Measurements from ENCODE around the gene NR4A3.

The NR4A3 gene

GRCh38 chr9:99828417-99829176 is 6.9 kb downstream of the NR4A3 start:
- no peak for TF ChIP-seq EP300 (IDR thresholded peaks at IDR 0.05; ENCODE audit: borderline replicate concordance)
- TF ChIP-seq TEAD4 (IDR thresholded peaks at IDR 0.05) = no peak
- TF ChIP-seq USF1 (IDR thresholded peaks at IDR 0.05) = no peak
- no peak for TF ChIP-seq MAX (IDR thresholded peaks at IDR 0.05)
- TF ChIP-seq ZBTB7A (IDR thresholded peaks at IDR 0.05; ENCODE audit: low read depth) = no peak
- TF ChIP-seq REST (IDR thresholded peaks at IDR 0.05; ENCODE audit: low read depth) = no peak
- TF ChIP-seq EGR1 (IDR thresholded peaks at IDR 0.05) = no peak
- no peak for TF ChIP-seq TAF1 (IDR thresholded peaks at IDR 0.05; ENCODE audit: low read depth)

- TF ChIP-seq ZBTB7A (IDR thresholded peaks at IDR 0.05; ENCODE audit: low read depth) = no peak
- TF ChIP-seq NFIC (IDR thresholded peaks at IDR 0.05) = no peak
- TF ChIP-seq MAX (IDR thresholded peaks at IDR 0.05) = no peak
- TF ChIP-seq REST (IDR thresholded peaks at IDR 0.05; ENCODE audit: low read depth) = no peak
- no peak for TF ChIP-seq TEAD4 (IDR thresholded peaks at IDR 0.05)
- TF ChIP-seq USF1 (IDR thresholded peaks at IDR 0.05) = no peak
- TF ChIP-seq CEBPB (IDR thresholded peaks at IDR 0.05) = no peak
- TF ChIP-seq FOXM1 (IDR thresholded peaks at IDR 0.05; ENCODE audit: borderline replicate concordance, low read depth) = no peak
- no peak for TF ChIP-seq CREB1 (IDR thresholded peaks at IDR 0.05; ENCODE audit: low read depth)
- TF ChIP-seq TAF1 (IDR thresholded peaks at IDR 0.05; ENCODE audit: low read depth) = no peak
- TF ChIP-seq YY1 (IDR thresholded peaks at IDR 0.05; ENCODE audit: low read depth) = no peak
- TF ChIP-seq RAD21 (IDR thresholded peaks at IDR 0.05; ENCODE audit: low read depth) = no peak
- no peak for TF ChIP-seq EGR1 (IDR thresholded peaks at IDR 0.05)
- no peak for TF ChIP-seq EP300 (IDR thresholded peaks at IDR 0.05; ENCODE audit: borderline replicate concordance)
- no peak for TF ChIP-seq TCF12 (IDR thresholded peaks at IDR 0.05; ENCODE audit: low read depth)
These were observed 10.3 kb downstream of the NR4A3 start for GRCh38 chr9:99831857-99832557.

- TF ChIP-seq RAD21 (IDR thresholded peaks at IDR 0.05; ENCODE audit: low read depth) (no peak), FOXM1 (IDR thresholded peaks at IDR 0.05; ENCODE audit: borderline replicate concordance, low read depth) (no peak), TAF1 (IDR thresholded peaks at IDR 0.05; ENCODE audit: low read depth) (no peak), CREB1 (IDR thresholded peaks at IDR 0.05; ENCODE audit: low read depth) (no peak), EGR1 (IDR thresholded peaks at IDR 0.05) (no peak), MAX (IDR thresholded peaks at IDR 0.05) (no peak), YY1 (IDR thresholded peaks at IDR 0.05; ENCODE audit: low read depth) (no peak), TCF12 (IDR thresholded peaks at IDR 0.05; ENCODE audit: low read depth) (no peak), USF1 (IDR thresholded peaks at IDR 0.05) (no peak), NFIC (IDR thresholded peaks at IDR 0.05) (no peak), CEBPB (IDR thresholded peaks at IDR 0.05) (no peak), REST (IDR thresholded peaks at IDR 0.05; ENCODE audit: low read depth) (no peak), ZBTB7A (IDR thresholded peaks at IDR 0.05; ENCODE audit: low read depth) (no peak), EP300 (IDR thresholded peaks at IDR 0.05; ENCODE audit: borderline replicate concordance) (no peak)
These were observed 10.8 kb downstream of the NR4A3 start for GRCh38 chr9:99832558-99832864.

Data from Ishikawa (cell line).